Measurements from ENCODE around the gene EIF3K.

Gene EIF3K

DNA sequence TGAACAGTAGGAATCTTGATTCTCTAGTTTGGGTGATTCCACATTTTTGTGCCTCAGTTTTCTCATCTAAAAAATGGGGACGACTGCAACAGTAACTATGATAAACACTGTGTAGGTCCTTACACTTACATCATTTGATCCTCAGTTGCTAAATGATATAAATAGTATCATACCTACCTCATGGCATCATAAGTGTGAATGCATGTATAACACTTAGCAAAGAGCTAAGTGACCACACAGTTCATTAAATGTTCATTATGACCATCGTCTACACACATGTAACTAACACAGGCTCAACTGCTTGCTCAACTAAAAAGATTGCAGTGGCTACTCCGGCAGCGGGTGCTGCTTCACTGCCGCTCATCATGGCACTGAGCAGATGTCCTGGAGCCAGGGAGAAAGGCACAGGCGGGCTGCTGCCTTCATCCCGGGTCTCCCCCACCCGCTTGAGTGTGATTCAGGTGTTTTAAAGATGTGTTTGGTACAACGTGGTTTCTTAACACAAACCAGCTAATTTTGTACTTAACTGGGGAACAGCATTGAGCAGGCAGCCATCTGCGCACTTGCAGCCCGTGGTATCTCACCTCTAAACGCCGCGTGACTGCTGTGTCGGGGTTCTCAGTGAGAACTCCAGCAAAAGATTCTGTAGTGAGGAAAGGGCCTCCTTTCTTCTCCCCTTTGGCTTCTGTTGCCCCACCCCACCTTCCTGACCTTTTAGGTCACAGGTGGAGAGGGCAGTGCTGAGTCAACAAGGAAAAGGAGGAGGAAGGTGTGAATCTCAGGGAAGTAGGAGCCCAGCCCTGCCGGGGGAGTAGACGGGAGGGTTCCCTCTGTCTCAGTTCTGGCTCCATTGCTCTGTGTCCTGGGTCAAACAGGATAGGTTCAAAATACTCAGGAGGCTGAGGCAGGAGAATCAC lies 16.8 kb downstream of the EIF3K start:
- peaks cover under 1% of the 10 kb centered on the region for H3K36me3 ChIP-seq (ENCODE audit: control insufficient read depth, insufficient read depth, low read length)
- H3K27ac ChIP-seq (ENCODE audit: insufficient read depth, low read depth, low read length, poor library complexity, severe bottlenecking) = no peak overlapping the region

DNA sequence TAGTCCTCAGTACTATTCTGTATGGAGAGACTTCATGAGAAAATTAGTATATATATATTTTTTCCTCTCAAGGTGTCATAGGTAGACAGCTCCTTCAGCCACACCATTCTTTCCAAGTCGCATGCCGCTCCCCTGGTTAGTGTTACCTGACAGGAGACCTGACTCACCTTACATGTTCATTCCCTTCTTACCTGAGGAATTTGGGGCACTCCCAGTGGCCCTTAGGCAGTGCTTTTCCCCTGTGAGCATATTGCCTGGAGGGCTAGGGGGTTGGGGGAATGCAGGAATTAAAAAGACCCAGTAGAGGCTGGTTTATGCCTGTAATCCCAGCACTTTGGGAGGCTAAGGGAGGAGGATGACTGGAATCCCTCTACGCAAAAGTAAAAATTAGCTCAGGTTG lies 19.5 kb downstream of the EIF3K start:
- WGBS, 2 experiments = 95 to 97% methylated on average over 3 of the region's 3 CpGs
- Histone ChIP-seq H3K36me3 (ENCODE audit: control insufficient read depth, insufficient read depth, low read length) (no peaks in the 10 kb centered on the region), H3K27me3 (ENCODE audit: control insufficient read depth, insufficient read depth, low read length, poor library complexity, severe bottlenecking) (no peaks in the 10 kb centered on the region), H3K27ac (ENCODE audit: insufficient read depth, low read depth, low read length, poor library complexity, severe bottlenecking) (no peak overlapping the region), H3K4me3 (ENCODE audit: insufficient read depth, low read depth, low read length) (no peak overlapping the region), H3K4me1 (ENCODE audit: control insufficient read depth, insufficient read depth, low read length) (no peaks in the 10 kb centered on the region), H3K9me3 (ENCODE audit: control insufficient read depth, low read length) (no peaks in the 10 kb centered on the region)

More for the DNA sequence above, 16.8 kb downstream of the EIF3K start:
- Histone ChIP-seq H3K4me1 (ENCODE audit: control insufficient read depth, insufficient read depth, low read length) (no peaks in the 10 kb centered on the region), H3K4me3 (ENCODE audit: insufficient read depth, low read depth, low read length) (no peak overlapping the region), H3K9me3 (ENCODE audit: control insufficient read depth, low read length) (no peaks in the 10 kb centered on the region), H3K27me3 (ENCODE audit: control insufficient read depth, insufficient read depth, low read length, poor library complexity, severe bottlenecking) (no peaks in the 10 kb centered on the region)
- 95 to 96% methylated on average over 17 of the region's 17 CpGs for WGBS, 2 experiments

DNA sequence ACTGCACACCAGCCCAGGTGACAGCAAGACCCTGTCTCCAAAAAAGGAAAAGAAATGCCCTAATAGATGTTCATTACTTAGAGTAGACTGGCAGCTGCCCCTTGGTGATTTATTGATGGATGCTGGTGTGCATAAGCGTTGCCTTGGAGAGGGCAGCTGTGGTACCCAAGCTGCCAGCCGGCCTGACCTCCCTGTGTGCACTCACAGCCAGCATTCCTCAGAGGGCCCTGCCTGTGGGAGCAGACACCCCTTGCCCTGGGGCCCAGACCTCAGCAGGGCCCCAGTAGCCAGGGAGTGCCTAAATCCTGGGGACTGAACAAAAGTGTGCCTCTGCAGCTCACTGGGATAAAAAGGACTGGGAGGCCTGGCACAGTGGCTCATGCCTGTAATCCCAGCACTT lies 20.7 kb downstream of the EIF3K start:
- H3K27me3 ChIP-seq (ENCODE audit: control insufficient read depth, insufficient read depth, low read length, poor library complexity, severe bottlenecking) = no peaks in the 10 kb centered on the region
- no peaks in the 10 kb centered on the region for H3K4me1 ChIP-seq (ENCODE audit: control insufficient read depth, insufficient read depth, low read length)
- H3K4me3 ChIP-seq (ENCODE audit: insufficient read depth, low read depth, low read length) = no peak overlapping the region
- H3K27ac ChIP-seq (ENCODE audit: insufficient read depth, low read depth, low read length, poor library complexity, severe bottlenecking) = no peak overlapping the region
- 90 to 92% methylated on average over 2 of the region's 2 CpGs for whole genome bisulfite sequencing, 2 experiments
- H3K9me3 ChIP-seq (ENCODE audit: control insufficient read depth, low read length) = no peaks in the 10 kb centered on the region
- no peaks in the 10 kb centered on the region for H3K36me3 ChIP-seq (ENCODE audit: control insufficient read depth, insufficient read depth, low read length)

DNA sequence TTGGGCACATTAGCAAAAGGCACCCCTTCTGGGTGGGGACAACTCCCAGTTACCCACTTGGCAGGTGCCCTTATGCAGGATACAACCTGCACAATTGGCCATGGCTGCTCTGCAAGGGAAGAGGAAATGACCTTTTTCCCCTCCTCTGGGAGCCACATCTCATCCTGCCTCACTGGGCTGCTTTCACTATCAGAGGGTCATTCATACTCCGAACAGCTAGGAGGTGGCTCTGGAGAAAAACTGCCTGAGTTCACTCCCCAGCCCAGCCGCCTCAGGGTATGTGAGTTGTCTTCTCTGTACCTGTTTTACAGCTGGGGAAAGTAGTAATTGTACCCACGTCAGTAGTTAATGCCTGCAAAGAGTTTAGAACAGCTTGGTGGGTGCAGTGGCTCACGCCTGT lies 21.4 kb downstream of the EIF3K start:
- Histone ChIP-seq H3K27ac (ENCODE audit: insufficient read depth, low read depth, low read length, poor library complexity, severe bottlenecking) (no peak overlapping the region), H3K4me3 (ENCODE audit: insufficient read depth, low read depth, low read length) (no peak overlapping the region), H3K36me3 (ENCODE audit: control insufficient read depth, insufficient read depth, low read length) (no peaks in the 10 kb centered on the region), H3K4me1 (ENCODE audit: control insufficient read depth, insufficient read depth, low read length) (no peaks in the 10 kb centered on the region), H3K9me3 (ENCODE audit: control insufficient read depth, low read length) (no peaks in the 10 kb centered on the region), H3K27me3 (ENCODE audit: control insufficient read depth, insufficient read depth, low read length, poor library complexity, severe bottlenecking) (no peaks in the 10 kb centered on the region)
- WGBS, 2 experiments = 92 to 96% methylated on average over 4 of the region's 4 CpGs

DNA sequence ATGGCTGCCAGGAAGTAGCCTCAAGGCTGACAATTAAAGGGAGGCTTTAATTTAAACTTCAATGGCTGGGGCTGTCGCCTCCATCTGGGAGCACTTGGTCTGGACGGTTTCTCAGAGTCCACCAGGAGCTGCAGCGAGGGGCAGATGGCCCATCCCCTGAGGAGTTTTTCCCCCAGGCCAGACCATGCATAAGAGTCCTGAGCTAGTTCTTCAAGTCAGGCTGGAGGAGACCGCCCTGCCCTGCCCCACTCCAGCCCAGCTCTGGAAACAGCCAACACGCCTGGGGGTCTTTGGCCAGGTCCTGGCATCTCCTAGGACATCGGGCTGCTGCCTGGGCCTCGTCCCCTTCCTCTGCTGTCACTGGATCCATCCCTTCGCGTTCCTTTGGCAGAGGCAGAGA lies 23.2 kb downstream of the EIF3K start:
- WGBS, 2 experiments = 85 to 90% methylated on average over 9 of the region's 9 CpGs
- H3K4me1 ChIP-seq (ENCODE audit: control insufficient read depth, insufficient read depth, low read length) = no peaks in the 10 kb centered on the region

DNA sequence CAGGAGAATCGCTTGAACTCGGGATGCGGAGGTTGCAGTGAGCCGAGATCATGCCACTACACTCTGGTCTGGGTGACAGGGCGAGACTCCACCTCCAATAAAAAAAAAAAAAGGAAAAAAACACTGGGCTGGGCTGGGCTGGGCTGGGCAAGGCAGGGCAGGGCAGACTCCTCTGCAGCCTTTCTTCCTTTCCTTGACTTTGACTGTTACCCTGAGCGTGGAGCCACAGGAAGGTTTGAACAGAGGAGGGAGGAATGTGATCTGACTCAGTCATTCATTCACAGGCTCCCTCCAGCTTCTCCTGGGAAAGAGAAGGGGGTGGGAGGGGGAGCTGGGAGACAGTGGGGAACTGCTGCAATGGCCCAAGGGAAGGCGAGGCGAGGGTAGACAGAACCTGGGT lies 25.7 kb downstream of the EIF3K start:
- Histone ChIP-seq H3K27ac (ENCODE audit: insufficient read depth, low read depth, low read length, poor library complexity, severe bottlenecking) (no peak overlapping the region), H3K9me3 (ENCODE audit: control insufficient read depth, low read length) (no peaks in the 10 kb centered on the region), H3K4me3 (ENCODE audit: insufficient read depth, low read depth, low read length) (no peak overlapping the region), H3K36me3 (ENCODE audit: control insufficient read depth, insufficient read depth, low read length) (no peaks in the 10 kb centered on the region), H3K27me3 (ENCODE audit: control insufficient read depth, insufficient read depth, low read length, poor library complexity, severe bottlenecking) (no peaks in the 10 kb centered on the region), H3K4me1 (ENCODE audit: control insufficient read depth, insufficient read depth, low read length) (peaks cover 2% of the 10 kb centered on the region)
- WGBS, 2 experiments = 85 to 92% methylated on average over 8 of the region's 8 CpGs

More for the DNA sequence above, 23.2 kb downstream of the EIF3K start:
- no peak overlapping the region for H3K4me3 ChIP-seq (ENCODE audit: insufficient read depth, low read depth, low read length)
- H3K27ac ChIP-seq (ENCODE audit: insufficient read depth, low read depth, low read length, poor library complexity, severe bottlenecking) = peak overlapping the region; percentile 16
- H3K9me3 ChIP-seq (ENCODE audit: control insufficient read depth, low read length) = no peaks in the 10 kb centered on the region
- no peaks in the 10 kb centered on the region for H3K36me3 ChIP-seq (ENCODE audit: control insufficient read depth, insufficient read depth, low read length)
- H3K27me3 ChIP-seq (ENCODE audit: control insufficient read depth, insufficient read depth, low read length, poor library complexity, severe bottlenecking) = no peaks in the 10 kb centered on the region

DNA sequence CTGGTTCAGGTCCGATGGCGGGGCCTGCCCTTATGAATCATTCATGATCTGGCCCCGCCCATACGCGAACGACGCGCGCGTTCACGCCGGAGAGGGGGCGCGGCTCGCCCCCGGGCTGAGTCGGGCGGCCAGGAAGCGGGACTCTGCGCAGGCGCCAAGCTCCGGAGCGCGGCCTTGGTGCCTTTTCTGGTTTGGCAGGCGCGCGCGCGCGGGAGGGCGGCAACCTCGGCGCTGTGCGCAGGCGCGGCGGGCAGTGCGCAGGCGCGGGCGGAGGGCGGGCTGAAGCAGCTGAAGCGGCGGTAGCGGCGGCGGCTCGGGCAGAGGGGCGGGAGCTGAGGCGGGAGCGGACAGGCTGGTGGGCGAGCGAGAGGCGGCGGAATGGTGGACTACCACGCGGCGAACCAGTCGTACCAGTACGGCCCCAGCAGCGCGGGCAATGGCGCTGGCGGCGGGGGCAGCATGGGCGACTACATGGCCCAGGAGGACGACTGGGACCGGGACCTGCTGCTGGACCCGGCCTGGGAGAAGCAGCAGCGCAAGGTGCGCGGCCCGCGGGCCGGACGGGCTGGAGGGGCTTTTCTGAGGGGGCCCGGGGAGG lies 28.5 kb downstream of the EIF3K start, which contains the start of gene ACTN4:
Gene ACTN4, plus strand, starts transcription at position 282 of the 598 bp plus-strand sequence. Its CDS starts 97 bp downstream, at position 379.
- H3K9me3 ChIP-seq (ENCODE audit: control insufficient read depth, low read length) = no peaks in the 10 kb centered on the region
- H3K27ac ChIP-seq (ENCODE audit: insufficient read depth, low read depth, low read length, poor library complexity, severe bottlenecking) = peak within 1 kb of the TSS; percentile 52
- peaks cover 20% of the 10 kb centered on the region for H3K4me1 ChIP-seq (ENCODE audit: control insufficient read depth, insufficient read depth, low read length)
- no peaks in the 10 kb centered on the region for H3K36me3 ChIP-seq (ENCODE audit: control insufficient read depth, insufficient read depth, low read length)
- no peaks in the 10 kb centered on the region for H3K27me3 ChIP-seq (ENCODE audit: control insufficient read depth, insufficient read depth, low read length, poor library complexity, severe bottlenecking)
- WGBS, 2 experiments = 0 to 1% methylated on average over 77 of the region's 77 CpGs
- H3K4me3 ChIP-seq (ENCODE audit: insufficient read depth, low read depth, low read length) = peak within 1 kb of the TSS; percentile 83

DNA sequence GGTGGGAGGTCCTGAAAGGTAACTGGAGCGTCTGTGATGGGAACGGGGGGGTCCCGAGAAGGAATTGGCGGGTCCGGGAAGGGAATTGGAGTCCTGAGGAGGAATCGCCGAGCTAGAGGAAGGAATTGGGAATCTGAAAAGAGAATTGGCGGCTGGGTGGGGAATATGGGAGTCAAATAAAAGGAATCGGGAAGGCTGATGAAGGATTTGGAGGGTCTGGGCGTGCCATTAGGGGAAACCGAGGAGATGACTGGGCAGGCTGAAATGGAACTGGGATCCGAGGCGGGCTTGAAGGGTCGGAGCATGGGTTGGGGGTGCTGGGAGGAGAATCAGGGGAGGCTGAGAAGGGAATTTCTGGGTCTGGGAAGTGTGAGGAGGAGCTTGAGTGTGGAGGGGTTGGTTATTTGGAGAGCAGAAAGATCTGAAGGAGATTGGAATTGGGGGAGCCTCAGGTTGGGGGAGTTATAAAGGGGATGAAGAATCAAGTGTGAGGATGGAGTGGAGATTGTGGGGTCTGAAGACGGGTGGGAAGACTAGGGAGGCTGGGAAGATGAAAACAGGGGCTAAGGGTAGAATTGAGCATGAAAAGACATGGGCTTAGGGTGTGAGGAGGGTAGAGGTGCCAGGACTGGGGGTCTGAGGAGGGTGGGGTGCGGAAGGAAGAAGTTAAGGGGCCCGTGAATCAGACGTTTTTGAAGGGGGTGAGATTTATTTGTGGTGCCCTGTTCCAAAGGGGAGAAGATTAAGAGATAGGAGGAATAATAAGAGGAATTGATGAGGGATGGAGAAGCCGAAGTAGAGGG lies 29.2 kb downstream of the EIF3K start:
- Histone ChIP-seq H3K4me3 (ENCODE audit: insufficient read depth, low read depth, low read length) (peak overlapping the region; percentile 83), H3K27me3 (ENCODE audit: control insufficient read depth, insufficient read depth, low read length, poor library complexity, severe bottlenecking) (no peaks in the 10 kb centered on the region), H3K27ac (ENCODE audit: insufficient read depth, low read depth, low read length, poor library complexity, severe bottlenecking) (peak overlapping the region; percentile 52), H3K36me3 (ENCODE audit: control insufficient read depth, insufficient read depth, low read length) (no peaks in the 10 kb centered on the region), H3K4me1 (ENCODE audit: control insufficient read depth, insufficient read depth, low read length) (peaks cover 22% of the 10 kb centered on the region), H3K9me3 (ENCODE audit: control insufficient read depth, low read length) (no peaks in the 10 kb centered on the region)
- 0 to 1% methylated on average over 19 of the region's 19 CpGs for WGBS, 2 experiments

DNA sequence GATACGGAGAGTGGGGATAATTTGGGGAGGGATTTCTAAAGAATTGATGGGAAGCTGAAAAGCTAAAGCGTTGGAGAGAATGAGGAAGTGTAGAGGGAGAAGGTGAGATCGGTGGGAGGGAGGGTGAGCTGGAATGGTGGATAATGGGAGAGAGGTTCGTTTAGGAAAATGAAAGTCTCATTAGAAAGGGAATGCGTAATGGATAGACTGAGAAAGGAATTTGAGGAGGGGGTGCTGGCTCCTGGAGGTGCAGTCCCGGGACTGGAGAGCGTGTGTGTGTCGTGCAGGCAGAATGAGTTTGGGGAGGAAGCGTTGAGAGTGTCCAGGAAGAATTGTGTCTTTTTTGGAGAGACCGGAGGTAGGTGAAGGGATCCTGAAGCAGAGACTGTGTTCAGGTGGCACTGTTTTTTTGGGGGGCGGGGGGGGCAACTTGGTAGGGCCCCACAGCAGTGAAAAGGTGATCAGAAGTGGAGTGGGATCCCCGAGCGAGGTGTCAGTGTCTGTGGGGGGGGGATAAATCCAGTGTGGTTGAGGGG lies 29.8 kb downstream of the EIF3K start:
- Histone ChIP-seq H3K36me3 (ENCODE audit: control insufficient read depth, insufficient read depth, low read length) (no peaks in the 10 kb centered on the region), H3K27ac (ENCODE audit: insufficient read depth, low read depth, low read length, poor library complexity, severe bottlenecking) (no peak overlapping the region)

More for the DNA sequence above, 29.8 kb downstream of the EIF3K start:
- 1 to 2% methylated on average over 13 of the region's 13 CpGs for WGBS, 2 experiments
- peak overlapping the region; percentile 83 for H3K4me3 ChIP-seq (ENCODE audit: insufficient read depth, low read depth, low read length)
- H3K4me1 ChIP-seq (ENCODE audit: control insufficient read depth, insufficient read depth, low read length) = peaks cover 22% of the 10 kb centered on the region
- H3K27me3 ChIP-seq (ENCODE audit: control insufficient read depth, insufficient read depth, low read length, poor library complexity, severe bottlenecking) = no peaks in the 10 kb centered on the region
- no peaks in the 10 kb centered on the region for H3K9me3 ChIP-seq (ENCODE audit: control insufficient read depth, low read length)

All from ectodermal cell (in vitro differentiated cells).